GM21825 (cell line): ENCODE measurements around the gene CCDC200.
"Not testable (repeated sequence)": the region's sequence is repeated elsewhere in the genome, so short reads cannot be mapped to it uniquely, and the experiment has no call there.

ENCODE experiments used
- ATAC-seq: cut with Tn5 transposase; IDR thresholded peaks from one replicate; pipeline ENCODE4 v1.9.1; 2021; ENCODE audit warnings: mild to moderate bottlenecking, moderate library complexity; ENCODE audit not compliant: unreplicated experiment

Gene CCDC200

DNA sequence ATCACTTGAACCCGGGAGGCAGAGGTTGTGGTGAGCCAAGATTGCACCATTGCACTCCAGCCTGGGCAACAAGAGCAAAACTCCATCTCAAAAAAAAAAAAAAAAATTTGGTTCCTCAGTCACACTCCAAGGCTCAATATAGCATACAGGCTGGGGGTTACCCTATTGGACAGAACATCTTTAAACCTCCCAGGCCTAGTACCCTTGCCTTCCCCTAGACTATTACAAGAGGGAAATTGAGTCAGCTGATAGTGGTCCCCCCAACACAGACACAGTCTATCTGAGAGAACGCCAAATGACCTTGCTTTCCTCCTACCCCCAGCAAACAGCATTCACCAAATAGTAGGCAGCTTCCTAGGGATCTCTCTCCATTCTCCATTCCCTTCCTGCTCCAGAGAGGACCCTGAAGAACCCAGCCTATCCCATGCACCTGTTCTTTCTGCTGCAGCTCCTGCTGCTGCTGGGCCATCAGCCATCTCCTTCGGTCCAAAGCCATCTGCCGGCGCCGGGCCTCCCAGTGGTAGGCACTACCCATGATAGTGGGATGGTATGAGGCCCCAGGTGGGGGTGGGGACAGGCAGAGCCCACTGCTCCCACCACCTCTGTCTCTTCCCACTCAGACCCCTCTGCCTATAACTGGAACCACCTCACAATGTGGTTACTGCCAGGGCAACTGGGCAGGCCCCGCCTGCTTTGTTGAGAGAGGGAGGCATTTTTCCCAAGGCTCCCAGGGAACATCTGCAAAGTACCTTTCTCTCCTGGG is at the start of gene CCDC200:
CCDC200 (minus strand) TSS at position 604 of the 763 bp plus-strand sequence; CDS start at position 535, 69 bp downstream.
- not testable (repeated sequence) for ATAC-seq

DNA sequence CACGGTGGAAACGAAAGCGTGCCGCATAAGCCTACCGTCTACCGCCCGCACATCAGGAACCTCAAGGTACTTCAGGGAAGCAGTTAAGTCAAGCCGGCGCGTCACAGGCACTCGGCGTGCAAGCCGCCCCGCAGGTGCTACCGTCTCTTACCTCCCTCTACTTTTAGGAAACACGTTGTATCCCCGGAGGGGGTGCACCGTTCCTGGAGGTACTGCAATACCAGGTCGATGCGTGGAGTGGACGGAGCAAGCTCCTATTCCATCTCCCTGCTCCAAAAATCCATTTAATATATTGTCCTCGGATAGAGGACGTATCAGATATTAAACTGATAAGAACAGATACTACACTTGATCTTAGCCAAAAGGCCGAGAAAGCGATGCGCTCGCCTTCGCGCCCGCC is 44.5 kb upstream of the CCDC200 start:
- ATAC-seq: not testable (repeated sequence)

DNA sequence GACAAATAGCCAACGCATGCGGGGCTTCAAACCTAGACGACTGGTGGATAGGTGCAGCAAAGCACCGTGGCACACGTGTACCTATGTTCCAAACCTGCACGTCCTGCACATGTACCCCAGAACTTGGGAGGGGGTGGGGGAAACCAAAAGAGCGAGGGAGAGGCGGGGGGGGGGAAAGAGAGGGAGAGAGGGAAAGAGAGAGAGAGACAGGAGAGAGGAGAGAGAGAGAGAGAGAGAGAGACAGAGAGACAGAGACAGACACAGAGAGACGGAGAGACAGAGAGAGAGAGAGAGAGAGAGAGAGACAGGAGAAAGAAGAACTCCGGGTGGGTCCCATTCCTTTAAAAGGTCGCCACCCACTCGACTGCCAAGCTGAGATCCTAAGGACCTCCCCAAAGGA is 44.1 kb upstream of the CCDC200 start:
- not testable (repeated sequence) for ATAC-seq

DNA sequence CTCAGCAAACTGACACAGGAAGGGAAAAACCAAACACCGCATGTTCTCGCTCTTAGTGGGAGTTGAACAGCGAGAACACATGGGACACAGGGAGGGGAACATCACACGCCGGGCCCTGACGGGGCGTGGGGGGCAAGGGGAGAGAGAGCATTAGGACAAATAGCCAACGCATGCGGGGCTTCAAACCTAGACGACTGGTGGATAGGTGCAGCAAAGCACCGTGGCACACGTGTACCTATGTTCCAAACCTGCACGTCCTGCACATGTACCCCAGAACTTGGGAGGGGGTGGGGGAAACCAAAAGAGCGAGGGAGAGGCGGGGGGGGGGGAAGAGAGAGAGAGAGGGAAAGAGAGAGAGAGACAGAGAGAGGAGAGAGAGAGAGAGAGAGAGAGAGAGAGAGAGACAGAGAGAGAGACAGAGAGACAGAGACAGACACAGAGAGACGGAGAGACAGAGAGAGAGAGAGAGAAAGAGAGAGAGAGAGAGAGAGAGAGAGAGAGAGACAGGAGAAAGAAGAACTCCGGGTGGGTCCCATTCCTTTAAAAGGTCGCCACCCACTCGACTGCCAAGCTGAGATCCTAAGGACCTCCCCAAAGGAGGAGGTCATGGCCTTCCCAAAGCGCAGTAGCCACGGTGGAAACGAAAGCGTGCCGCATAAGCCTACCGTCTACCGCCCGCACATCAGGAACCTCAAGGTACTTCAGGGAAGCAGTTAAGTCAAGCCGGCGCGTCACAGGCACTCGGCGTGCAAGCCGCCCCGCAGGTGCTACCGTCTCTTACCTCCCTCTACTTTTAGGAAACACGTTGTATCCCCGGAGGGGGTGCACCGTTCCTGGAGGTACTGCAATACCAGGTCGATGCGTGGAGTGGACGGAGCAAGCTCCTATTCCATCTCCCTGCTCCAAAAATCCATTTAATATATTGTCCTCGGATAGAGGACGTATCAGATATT is 42.4 kb upstream of the CCDC200 start:
- ATAC-seq: not testable (repeated sequence)

DNA sequence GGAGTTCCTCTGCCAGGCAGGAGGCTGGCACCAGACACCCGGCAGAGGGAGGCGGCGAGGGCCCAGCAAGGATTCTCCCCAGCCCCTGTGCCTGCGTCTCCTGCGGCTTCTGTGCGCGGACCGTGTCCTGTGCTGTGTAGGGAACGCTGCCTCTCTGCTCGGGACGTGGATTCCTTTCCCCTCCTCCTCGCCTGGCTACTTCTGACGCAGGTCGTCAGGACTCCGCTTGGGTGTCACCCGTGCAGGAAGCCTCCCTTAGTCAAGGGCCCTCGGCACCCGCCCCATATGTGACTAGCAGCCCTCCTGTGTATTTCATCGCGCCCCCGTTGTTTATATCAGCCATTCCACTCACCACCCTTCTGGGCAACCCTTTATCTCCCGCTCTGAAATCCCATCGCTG is 18.0 kb upstream of the CCDC200 start:
- not testable (repeated sequence) for ATAC-seq

DNA sequence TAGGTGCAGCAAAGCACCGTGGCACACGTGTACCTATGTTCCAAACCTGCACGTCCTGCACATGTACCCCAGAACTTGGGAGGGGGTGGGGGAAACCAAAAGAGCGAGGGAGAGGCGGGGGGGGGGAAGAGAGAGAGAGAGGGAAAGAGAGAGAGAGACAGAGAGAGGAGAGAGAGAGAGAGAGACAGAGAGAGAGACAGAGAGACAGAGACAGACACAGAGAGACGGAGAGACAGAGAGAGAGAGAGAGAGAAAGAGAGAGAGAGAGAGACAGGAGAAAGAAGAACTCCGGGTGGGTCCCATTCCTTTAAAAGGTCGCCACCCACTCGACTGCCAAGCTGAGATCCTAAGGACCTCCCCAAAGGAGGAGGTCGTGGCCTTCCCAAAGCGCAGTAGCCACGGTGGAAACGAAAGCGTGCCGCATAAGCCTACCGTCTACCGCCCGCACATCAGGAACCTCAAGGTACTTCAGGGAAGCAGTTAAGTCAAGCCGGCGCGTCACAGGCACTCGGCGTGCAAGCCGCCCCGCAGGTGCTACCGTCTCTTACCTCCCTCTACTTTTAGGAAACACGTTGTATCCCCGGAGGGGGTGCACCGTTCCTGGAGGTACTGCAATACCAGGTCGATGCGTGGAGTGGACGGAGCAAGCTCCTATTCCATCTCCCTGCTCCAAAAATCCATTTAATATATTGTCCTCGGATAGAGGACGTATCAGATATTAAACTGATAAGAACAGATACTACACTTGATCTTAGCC is 12.4 kb upstream of the CCDC200 start:
- ATAC-seq: not testable (repeated sequence)

DNA sequence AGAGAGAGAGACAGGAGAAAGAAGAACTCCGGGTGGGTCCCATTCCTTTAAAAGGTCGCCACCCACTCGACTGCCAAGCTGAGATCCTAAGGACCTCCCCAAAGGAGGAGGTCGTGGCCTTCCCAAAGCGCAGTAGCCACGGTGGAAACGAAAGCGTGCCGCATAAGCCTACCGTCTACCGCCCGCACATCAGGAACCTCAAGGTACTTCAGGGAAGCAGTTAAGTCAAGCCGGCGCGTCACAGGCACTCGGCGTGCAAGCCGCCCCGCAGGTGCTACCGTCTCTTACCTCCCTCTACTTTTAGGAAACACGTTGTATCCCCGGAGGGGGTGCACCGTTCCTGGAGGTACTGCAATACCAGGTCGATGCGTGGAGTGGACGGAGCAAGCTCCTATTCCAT is 11.2 kb upstream of the CCDC200 start:
- ATAC-seq: not testable (repeated sequence)

DNA sequence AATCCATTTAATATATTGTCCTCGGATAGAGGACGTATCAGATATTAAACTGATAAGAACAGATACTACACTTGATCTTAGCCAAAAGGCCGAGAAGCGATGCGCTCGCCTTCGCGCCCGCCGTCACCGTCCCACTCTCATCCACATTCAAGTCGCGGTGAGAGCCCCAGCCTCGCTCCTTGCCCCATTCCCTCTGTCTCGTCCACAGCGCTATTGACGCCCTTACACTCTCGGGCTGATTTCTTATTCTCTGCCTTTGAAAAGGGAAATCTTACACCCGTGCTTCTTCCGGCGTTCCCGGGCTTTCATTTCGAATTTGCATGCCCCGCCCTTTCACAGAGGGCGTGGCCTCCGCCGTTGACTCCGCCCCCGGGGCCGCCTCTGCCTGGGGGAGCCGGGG is 5.5 kb upstream of the CCDC200 start, which contains the start of gene RNU2-1:
RNU2-1 (minus strand) TSS at position 101 of the 400 bp plus-strand sequence.
- not testable (repeated sequence) for ATAC-seq

DNA sequence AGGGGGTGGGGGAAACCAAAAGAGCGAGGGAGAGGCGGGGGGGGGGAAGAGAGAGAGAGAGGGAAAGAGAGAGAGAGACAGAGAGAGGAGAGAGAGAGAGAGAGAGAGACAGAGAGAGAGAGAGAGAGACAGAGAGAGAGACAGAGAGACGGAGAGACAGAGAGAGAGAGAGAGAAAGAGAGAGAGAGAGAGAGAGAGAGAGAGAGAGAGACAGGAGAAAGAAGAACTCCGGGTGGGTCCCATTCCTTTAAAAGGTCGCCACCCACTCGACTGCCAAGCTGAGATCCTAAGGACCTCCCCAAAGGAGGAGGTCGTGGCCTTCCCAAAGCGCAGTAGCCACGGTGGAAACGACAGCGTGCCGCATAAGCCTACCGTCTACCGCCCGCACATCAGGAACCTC is 4.8 kb upstream of the CCDC200 start:
- ATAC-seq: not testable (repeated sequence)

DNA sequence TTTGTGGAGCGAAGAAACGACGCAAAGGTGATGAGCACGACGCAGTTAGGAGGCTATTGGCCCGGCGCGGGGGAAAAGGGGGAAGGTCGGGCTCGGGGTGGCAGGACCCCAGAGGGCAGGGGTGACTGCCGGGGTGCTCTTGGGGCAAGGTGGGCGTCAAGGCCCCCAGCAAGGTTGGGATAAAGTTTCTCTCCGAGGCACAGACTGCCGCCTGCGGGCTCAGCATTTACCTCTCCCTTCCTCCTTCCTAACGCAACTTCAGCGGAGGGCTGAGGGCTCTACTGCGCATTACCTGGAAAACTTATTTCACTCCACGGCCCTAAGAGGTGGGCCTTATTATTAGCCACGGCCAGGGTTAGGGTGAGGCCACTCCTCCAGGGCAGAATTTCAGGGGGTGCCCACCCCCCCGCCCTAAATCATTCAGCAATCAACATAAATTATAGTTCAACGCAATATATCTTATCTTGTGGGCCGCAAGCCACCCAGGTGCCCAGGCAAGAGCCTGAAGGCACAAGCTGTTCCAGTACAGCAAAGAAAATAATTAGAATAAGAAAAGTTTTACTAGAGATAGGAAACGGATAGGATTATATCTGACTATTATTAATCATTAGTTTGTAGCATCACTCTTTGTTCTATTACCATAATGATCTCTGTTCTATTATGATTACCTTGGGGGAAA is 3.7 kb upstream of the CCDC200 start:
- not testable (repeated sequence) for ATAC-seq

DNA sequence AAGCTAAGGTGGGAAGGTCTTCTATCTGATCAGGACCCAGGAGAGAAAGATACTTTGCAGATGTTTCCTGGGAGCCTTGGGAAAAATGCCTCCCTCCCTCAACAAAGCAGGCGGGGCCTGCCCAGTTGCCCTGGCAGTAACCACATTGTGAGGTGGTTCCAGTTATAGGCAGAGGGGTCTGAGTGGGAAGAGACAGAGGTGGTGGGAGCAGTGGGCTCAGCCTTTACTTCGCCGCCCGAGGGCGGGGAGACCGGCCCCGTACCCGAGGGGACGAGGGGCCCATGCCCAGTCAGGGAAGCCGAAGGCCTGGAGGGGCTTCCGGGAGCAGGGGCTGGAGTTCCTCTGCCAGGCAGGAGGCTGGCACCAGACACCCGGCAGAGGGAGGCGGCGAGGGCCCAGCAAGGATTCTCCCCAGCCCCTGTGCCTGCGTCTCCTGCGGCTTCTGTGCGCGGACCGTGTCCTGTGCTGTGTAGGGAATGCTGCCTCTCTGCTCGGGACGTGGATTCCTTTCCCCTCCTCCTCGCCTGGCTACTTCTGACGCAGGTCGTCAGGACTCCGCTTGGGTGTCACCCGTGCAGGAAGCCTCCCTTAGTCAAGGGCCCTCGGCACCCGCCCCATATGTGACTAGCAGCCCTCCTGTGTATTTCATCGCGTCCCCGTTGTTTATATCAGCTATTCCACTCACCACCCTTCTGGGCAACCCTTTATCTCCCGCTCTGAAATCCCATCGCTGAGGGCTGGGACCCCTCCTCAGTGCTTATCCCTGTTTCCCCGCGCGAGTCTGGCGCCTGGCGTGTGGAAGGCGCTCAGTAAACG is 3.0 kb upstream of the CCDC200 start:
- not testable (repeated sequence) for ATAC-seq

DNA sequence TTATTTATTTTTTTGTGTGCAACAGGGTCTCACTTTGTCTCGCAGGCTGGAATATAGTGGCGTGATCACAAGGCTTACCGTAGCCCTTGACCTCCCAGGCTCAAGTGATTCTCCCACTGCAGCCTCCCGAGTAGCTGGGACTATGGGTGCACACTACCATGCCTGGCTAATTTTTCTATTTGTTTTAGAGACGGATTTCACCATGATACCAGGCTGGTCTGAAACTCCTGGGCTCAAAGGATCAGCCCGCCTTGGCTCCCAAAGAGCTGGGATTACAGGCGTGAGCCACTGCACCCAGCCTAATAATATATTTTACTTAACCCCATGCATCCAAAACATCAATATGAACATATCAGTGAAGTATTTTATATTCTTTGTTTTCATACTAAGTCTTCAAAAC is 2.0 kb downstream of the CCDC200 start:
- ATAC-seq: no peak

DNA sequence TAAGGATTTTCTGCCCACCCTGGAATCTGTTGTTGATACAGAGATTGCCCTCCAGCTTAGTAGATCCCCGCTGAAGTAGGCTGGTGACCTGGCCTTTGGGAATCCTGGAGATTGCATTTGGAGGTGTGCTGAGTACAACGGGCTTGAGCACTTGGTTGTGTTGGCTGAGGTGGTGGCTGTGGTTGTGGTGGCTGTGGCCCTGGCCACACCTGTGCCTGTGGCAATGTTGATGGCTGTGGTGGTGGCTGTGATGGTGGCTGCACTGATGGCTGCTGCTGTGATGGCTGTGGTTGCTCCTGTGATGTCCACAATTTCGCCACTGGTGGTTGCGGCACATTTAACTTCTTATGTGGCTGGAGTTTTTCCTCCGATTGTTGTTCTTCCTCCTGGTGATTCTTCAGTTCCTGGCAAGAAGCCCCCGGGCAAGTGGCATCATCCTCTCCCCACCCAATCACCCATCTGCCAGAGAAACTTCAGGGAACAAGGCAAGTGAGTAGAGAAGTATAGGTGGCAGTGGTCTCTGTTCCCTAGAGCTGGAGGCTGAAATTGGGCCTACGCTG is 4.2 kb downstream of the CCDC200 start:
- no peak for ATAC-seq

DNA sequence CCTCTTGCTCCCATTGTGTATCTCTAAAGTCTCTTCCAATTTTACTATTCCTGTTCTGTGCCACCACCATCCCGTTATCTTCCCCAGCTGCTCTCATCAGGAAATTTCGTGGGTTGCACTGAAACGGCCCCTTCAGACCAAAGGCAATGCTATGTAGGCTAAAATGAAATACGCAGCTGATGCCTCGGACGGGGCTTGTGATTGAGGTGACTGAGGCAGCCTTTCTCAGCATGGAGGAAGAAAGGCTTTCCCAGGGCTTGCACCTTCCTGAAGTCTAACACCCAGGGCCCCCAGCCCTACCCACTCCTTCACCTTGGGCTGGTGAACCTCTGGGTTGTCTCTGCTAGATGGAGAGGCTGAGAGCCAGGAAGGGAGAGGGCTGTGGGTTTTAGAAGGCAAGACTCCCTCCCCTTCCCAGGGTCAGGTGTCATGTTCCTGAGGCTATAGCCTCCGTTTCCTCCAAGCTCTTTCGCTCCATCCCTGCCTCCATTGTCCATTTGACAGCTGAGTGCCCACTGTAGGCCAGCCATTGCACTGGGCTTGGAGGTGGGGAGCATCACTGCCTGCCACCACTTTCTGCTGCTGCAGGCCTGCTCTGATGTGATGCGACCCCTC is 7.8 kb downstream of the CCDC200 start:
- ATAC-seq: no peak

DNA sequence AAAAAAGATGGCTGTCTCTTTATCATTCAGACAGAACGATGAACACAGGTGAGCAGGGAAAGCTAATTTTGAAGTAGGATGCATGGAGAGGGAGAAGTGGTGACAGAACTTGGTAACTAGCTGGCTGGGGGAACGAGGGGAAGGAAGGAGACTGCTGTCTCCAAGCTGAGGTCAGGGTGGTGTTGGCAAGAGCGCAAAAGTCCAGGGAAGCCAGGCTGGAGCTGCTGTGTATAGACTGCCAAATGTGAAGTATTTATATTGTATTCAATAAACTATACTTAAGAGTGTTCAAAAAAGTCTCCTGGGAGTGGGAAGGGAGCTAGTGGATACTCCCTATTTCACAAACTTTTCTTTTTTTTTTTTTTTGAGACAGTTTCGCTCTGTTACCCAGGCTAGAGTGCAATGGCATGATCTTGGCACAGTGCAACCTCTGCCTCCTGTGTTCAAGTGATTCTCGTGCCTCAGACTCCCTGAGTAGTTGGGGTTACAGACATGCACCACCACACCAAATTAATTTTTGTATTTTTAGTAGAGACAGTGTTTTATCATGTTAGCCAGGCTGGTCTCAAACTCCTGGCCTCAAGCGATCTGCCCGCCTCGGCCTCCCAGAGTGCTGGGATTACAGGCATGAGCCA is 8.6 kb downstream of the CCDC200 start:
- no peak for ATAC-seq

DNA sequence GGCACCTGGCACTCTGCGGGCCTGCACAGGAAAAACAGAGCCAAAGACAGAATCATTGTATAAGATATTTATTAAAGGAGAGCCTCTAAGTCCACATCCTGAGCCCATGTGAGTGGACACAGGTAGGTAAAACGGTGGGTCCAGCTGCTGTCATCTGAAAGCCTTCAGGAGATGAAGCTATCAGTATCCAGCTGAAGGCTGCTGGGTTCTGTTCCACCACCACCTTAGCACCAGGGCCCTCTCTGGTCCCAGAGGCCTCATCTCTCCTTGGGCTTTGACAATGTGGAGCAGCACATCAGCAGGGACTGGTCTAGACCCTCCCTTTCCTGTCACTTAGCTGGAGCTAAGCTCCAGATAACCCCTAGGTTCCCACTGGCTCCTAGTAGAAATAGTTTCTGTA is 9.4 kb downstream of the CCDC200 start:
- ATAC-seq: no peak

DNA sequence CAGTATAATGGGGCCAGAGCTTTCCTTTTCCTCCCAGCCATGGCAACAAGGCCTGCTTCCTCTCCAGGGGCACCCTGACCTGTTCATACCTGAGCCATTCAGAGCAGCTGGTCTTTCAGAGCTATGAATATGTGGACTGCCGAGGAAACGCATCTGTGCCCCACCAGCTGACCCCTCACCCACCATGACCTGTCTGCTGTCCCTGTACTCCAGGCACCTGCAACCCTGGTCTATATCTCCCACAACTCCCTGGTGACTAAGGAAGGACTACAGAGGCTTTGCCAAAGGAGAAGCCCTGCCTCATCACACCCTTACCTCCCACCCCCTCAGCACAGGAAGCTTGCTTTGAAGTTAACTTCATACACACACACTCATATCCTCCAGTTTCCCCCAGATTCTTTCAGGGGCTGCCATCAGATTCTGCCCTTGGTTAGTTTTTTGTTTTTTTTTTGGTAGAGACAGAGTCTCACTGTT is 10.8 kb downstream of the CCDC200 start:
- no peak for ATAC-seq
